ENCODE data around the gene SLC38A2.
A peak's percentile ranks its signal among the peaks of the same experiment; 100 is the strongest.

DNA sequence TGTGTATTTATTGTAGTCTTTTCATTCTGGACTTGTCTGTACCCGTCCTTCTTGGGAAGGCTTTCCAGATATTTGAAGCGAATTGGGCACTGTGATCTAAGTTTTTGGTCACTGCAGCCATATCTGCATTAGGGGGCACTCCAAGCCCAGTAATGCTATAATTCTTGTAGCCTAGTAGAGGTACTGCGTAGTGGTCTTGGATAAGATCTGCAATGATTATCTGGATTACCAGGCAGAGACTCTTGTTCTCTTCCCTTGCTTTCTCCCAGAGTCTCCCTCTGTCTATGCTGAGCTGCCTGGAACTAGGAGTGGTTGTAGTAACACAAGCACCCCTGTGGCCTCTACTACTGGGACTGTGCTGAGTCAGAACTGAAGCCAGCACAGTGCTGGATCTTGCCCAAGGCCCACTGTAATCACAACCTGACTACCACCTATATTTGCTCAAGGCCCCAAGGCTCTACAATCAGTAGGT is 30.0 kb downstream of the SLC38A2 start:
- TF ChIP-seq, protein P1, sequence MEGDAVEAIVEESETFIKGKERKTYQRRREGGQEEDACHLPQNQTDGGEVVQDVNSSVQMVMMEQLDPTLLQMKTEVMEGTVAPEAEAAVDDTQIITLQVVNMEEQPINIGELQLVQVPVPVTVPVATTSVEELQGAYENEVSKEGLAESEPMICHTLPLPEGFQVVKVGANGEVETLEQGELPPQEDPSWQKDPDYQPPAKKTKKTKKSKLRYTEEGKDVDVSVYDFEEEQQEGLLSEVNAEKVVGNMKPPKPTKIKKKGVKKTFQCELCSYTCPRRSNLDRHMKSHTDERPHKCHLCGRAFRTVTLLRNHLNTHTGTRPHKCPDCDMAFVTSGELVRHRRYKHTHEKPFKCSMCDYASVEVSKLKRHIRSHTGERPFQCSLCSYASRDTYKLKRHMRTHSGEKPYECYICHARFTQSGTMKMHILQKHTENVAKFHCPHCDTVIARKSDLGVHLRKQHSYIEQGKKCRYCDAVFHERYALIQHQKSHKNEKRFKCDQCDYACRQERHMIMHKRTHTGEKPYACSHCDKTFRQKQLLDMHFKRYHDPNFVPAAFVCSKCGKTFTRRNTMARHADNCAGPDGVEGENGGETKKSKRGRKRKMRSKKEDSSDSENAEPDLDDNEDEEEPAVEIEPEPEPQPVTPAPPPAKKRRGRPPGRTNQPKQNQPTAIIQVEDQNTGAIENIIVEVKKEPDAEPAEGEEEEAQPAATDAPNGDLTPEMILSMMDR (IDR thresholded peaks at IDR 0.05), result peak in 3 of 4 experiments; percentile 27 to 43 (median 41)
- TF ChIP-seq POLR2A (IDR thresholded peaks at IDR 0.05), result no peak

Measured in prostate gland (tissue), 2 donors.